Activated naive CD4-positive, alpha-beta T cell treated with anti-CD3 and anti-CD28 coated beads, Interleukin-2, amount 50 U/mL, for 16 hours (primary cell): ENCODE results near the gene BMP2K.

ENCODE experiments used
- DNase-seq: peaks from one replicate; pipeline ENCODE4 v3.0.0-alpha.2; 2020

The BMP2K gene

DNA sequence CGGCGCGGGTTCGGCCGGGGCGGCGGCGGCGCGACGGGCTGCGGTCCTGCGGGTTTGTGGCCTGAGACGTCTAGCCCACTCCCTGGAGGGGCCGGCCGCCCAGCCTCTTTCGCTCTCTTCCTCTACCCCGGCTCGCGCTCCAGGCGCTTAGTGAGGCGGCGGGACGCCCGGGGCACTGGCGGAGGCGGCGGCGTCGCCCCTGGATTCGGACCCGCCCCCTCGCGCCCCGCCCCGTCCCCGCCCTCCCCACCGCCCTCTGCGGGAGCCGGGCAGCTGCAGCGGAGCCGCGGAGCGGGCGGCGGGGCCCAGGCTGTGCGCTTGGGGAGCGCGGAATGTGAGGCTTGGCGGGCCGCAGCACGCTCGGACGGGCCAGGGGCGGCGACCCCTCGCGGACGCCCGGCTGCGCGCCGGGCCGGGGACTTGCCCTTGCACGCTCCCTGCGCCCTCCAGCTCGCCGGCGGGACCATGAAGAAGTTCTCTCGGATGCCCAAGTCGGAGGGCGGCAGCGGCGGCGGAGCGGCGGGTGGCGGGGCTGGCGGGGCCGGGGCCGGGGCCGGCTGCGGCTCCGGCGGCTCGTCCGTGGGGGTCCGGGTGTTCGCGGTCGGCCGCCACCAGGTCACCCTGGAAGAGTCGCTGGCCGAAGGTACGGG, at the start of gene BMP2K:
Gene BMP2K, plus strand, starts transcription at position 272 of the 650 bp plus-strand sequence. Its CDS starts 194 bp downstream, at position 466.
- peak; percentile 81 for DNase-seq

DNA sequence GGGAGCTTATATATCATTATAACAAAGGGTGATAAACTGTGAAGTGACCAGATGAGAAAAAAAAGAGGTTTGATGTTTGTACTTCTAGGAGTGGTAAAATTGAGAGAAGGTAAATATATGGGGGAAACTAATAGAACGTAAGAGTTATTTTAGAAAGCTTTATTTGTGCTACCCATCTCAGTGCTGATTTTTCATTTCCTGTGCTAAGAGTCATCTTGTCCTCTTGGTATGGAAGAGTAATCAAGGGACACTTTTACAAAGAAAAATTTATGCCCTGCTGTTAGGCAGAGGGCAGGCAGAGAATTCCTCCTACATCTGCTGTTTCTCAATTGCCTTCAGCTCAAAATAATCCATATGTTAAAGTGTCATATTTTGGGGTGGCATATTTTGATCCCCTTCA, 49.6 kb upstream of the BMP2K start:
- DNase-seq, result no peak

DNA sequence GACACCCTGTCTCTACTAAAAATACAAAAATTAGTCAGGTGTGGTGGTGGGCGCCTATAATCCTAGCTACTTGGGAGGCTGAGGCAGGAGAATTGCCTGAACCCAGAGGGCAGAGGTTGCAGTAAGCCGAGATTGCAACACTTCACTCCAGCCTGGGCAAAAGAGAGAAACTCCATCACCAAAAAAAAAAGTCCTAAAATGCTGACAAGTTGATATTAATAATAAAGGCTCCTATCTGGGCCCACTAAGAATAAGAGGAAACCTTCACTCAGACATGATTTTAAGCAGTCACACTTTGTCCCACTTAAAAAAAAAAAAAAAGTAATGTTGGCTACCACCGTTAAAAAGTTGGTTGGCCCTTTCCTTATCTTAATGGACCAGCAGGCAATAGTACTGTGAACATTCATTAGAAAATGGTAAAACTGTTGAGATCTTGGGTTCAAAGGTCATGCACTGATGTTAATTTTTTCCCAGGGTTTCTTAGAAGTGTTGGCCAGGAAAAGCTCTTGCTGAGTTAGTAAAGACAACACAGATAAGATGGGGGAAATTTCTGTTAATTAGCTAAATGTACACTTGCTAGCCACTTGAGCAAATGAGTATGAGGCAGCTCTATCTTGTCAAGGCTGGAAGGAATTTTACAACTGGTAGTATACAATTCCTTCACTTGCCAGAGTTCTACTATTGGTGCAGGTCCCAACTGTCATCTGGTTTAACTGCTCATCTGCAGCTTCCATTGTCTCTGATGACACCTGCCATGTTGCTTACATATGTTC, 43.6 kb upstream of the BMP2K start:
- DNase-seq, result no peak

DNA sequence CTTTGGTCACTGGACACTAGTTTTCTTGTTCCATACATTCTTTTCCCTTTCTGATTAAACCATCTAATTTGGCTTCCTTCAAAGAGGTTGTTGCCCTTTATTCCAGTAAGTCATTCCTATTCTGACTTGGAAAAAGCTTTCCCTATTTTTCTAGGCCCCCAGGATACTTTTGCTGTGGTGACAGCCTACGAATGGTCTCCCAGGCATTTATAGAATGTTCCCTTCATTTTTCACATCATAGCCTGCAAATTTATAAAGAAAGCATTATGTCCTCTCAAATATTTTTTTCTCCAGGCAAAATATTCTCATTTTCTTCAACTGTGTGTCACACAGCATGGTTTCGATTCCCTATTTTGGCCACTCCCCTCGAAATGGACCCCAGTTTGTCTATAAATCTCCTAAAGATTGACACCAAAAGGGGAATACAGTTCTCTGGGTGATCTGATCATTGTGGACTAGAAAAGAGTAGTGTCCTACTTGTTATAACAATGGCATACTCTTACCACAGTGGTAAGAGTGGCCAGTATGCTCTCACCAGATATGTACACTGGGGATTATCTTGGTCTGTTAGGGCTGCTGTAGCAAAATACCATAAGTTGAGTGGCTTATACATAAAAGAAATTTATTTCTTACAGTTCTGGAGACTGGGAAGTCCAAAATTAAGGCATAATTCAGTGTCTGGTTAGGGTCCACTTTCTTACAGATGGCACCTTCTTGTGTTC, 41.5 kb upstream of the BMP2K start:
- no peak for DNase-seq

DNA sequence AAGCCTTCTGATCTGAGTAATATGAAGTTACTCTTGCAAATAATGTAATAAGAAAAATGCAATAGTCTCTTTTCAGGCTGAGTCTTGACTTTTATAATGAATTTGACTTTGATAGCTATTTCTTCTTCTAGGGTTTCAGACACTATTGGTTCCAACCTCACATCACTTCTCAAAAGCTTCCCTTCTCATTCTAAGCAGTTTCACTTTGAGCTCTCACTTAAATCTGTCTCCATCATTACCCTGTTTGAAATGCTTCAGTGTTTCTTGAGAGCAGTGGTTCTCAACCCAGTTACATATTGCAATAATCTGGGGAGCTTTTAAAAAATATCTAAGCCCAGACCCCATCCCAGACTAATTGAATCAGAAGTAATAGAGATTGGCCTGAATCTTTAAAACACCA, 40.5 kb upstream of the BMP2K start:
- no peak for DNase-seq

DNA sequence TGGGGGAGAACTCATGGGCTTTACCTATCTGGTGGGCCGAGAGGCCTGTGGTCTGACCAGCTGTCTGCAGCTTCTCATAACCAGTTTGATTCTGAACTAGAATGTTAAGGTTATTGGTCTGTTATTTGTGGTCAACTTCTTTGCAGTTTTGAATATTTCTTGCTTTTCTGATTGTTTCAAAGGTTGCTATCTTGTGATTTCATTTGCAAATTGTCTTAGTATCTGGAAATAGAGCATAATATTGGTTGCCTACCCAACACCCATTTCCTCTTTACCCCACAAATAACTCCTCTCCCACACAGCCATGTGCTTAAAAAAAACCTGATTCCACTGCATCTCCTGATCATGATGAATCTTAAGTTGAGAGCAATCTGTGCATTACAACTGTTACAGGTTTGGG, 39.1 kb upstream of the BMP2K start:
- DNase-seq, result no peak

DNA sequence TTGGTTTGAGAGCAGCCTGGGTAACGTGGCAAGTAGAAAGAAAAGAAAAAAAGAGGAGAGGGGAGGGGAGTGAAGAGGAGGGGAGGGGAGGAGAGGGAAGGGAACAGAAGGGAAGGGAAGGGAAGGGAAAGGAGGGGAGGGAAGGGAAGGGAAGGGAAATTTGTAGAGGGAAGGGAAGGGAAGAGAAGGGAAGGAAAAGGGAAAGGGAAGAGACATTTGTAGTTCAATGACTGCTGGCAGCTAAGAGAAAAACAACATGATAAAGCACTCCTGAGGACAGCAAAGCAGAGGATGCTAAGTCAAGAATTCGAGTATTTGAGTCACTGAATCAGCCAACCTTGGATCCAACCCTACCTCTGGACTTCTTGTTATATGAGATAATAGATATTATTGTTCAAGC, 38.2 kb upstream of the BMP2K start:
- DNase-seq, result no peak

DNA sequence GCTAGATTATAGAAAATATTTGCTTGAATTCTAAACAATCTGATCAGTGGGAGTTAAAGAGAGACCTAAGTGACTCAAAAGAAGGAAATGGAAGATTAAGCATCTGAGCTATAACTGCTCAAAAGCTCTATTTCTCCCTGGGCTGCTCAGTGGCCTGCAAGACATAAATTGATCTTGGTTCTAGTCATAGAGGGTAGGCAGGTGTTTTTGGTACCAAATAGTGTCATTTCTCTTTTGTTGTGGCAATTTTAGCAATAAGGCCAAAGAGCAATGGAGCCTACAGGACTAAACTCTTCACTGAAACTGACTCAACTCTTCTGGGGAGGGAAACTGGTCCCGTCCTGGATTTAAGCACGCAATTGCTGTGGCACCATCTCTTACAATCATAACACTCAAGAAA, 33.9 kb upstream of the BMP2K start:
- DNase-seq, result no peak

DNA sequence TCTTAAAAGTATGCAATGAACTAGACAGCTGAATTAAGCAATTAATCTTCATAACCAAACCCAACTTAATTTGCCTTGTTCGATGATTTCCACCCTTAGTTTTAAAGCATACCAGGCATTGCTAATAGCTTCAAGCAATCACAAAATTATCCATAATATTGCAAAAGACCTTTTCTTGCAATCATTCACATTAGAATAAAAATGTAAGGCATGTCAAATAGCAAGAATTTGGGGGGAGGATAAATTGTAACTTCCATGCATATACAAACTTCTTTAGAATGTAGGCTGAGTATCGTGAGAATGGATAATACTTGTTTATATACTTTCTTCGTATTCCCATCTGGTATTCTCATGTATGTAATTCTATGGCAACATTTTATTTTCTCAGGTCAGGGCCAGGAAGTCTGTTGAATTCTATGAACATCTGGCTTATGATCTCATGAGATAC, 28.7 kb upstream of the BMP2K start:
- no peak for DNase-seq

DNA sequence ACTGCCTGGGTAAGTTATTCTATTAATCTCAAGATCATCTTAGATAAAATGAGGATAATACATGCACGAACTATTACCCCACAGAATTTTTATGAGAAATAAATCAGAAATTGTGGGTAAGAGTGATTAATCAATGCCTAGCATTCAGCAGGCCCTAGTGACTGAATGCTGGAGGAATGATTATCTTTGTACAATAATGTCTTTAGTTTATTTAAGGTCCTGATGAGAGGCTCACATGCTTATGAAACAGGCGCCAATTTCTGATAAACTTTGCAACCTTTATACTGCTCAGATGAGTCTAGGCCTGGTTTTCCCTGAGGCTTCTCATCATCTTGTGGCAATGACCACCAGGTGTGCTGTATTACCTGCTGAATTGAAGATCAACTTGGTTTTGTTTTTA, 27.8 kb upstream of the BMP2K start:
- no peak for DNase-seq

DNA sequence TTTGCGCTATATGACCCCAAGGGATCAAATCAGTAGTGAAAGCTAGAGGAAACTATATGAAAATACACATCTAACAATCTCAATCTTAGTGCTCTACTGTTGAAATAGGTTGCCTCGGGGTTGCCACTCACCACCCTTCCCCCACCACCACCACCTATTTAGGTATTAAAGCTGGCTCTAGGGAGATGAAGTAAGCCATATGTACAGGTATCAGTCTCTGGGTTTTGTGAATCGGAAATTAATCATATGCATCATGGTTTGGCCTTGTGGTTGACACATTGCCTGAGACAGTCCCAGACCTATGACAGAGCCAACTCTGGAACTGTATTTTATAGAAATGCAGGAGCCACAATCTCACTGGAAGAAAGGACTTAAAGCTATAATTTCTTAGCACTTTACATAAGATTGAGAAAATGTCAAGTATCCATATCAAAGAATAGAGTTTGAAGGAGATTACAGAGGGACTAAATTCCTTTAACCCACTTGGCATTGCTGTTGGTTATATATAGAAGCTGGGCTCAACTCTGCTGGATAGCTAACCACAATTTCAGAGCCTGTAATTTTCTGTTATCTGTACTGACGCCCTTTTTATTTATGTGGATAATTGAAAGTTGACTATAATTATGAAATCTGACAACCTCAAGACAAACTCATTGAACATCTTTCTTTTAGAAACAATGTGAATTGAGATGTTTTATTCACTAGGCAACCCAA, 26.7 kb upstream of the BMP2K start:
- no peak for DNase-seq

DNA sequence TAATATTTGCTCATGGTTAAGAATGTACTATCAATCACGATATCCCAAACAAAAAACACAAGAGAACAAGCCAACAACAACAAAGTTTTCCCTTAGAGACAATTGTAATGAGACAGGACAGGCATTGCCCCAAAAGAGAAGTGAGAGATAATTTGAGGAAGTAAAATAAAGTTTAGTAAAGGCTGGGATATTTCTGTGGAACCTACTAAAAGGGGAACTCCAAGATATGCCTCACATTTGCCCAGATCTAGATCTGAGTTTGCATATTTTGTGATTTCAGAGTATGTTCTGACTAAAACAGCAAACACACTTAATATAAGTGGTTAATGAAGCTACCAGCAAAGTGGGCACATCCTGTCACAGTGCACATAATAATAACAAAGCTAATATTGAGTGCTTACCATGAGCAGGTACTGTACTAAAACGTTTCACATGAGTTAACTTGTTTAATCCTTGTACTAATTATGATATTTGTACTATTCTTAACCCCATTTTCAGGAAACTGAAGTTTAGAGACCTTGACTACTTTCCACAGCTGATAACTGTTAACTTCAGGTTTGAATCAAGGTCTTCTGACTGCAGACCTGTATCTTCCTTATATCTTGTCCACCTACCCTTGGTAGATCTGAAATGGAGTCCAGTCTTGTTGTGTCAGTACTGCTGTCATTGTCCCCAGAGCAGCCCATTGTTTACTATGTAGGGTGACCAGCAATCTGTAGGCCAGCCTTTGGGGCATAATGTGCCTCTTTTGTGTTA, 26.0 kb upstream of the BMP2K start:
- no peak for DNase-seq

DNA sequence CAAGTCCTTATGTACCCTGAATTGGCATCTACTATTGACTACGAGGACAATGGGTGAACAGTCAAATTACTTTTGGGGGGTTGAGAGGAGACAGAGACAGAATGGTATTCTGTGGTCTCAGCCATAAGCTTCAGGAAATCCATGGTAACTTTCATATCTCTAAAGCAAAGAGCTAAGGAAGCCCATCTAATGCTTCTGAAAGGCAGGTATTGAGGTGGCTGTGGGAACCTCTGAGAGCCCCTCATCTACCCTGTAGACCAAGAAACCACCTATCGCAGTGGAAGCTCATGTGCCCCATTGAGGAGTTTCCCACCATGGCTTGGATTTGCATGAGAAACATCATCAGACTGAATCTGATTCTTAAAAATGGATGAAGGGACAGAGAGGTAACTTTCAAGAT, 23.1 kb upstream of the BMP2K start:
- DNase-seq, result no peak

DNA sequence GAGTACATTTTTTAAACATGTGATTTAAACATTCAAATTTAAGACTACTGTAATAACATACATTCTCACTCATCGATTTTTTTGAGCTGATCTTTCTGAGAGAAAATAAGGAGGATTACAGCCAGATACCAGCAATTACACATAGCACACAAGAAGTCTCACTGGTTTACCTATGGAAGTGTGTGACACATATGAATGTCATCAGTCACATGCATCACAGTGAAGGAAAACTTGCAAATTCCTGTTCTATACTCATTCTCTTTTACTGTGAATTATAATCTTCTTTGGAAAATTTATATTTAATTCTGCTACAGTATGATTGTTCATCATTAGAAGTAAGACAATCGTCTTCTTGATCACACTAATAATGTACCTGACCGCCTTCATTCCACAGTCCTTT, 21.3 kb upstream of the BMP2K start:
- no peak for DNase-seq

DNA sequence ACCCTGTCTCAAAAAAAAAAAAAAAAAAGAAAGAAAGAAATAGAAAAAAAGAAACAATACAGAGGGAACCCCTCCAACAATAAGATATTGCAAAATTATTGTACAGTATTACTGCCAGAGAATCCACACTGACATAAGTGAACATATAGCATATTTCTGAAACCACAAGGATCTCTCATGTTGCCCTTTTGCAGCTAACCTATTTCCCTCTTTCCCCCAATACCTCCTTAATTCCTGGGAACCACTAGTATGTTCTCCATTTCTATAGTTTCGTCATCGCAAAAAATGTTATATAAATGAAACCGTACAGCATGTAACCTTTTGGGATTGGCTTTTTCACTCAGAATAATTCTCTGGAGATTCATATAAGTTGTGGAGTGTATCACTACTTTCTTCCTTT, 20.0 kb upstream of the BMP2K start:
- no peak for DNase-seq

DNA sequence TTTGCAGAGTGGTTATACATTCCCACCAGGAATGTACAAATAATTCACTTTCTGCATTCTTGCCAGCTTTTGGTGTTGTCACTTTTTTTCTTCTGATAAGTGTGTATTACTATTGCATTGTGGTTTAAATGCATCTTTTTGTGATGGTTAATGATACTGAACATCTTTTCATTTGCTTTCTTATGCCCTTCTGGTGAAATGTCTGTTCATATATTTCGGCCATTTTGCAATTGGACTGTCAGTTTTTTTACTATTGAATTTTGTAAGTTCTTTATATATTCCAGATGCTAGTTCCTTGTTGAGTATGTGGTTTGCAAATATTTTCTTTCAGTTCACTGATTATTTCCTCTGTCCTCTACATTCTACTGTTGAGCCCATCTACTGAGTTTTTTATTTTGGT, 19.4 kb upstream of the BMP2K start:
- no peak for DNase-seq

DNA sequence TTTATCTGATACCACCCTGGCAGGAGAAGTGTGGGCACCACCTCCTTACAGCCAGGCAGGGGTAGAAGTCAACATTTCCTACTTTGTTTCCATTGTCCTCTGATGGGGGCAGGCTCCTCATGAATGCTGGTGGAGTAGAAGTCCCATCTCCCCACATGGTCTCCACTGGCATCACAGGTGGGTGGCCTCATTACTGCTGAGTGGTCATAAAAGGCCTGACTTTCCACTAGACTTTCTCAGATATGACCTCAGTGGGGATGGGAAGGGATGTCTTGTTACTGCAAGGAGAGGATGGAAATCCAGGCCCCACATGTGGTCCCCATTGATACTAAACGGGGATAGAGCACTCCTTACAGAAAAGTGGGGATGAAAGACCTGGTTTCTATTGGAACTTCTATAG, 18.6 kb upstream of the BMP2K start:
- DNase-seq, result no peak

DNA sequence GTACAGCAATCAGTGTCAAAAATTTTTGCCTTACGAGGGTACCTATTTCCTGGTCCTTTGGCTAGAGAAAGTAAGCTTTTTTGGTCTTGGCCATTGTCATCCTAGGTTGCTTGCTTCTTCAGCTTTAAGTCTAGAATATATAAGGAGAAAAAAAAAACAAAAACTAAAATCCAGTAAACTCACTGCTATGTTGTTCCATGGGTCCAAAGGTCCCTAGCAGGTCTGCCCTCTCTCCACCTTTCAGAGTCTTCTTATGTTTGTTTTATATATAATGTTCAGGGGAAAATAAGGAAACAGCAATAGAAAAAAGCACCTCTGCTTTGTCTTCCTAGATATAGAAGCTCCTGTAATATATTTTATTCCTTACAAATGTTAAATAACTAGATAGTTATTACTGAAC, 18.1 kb upstream of the BMP2K start:
- no peak for DNase-seq

DNA sequence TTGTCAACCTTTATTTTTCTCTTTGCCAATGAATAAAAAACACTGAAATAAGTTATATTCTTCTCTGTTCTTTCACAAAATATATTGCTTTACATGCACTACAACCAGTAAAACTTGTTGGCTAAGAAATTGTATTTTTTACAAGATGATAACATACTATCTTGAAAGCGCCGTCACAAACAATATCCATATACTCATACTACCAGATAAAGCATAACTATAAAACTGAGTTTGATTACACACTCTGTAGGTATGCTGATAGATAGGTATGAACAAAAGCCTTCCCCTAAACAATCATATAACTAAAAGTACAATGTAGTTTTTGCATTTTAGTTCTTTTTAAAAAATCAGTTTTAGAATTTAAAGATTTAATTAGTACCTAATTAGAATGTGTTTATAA, 13.6 kb upstream of the BMP2K start:
- no peak for DNase-seq

DNA sequence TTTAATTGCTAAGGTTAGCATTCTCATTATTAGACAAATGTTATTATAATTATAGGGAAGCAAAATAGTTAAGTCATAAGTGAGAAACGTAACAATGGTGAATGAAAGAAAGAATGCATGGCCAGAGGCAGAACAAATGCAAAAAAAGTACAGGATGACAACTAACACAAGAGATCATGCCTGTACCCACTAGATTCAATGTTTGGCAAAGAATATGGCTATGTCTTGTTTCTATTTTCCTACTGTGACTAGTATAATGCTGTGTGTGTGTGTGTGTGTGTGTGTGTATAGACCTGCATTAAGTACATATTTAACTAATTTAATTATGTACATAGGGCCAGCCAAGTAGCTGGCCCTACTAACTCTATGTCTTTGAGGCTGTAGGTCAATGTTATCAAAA, 12.9 kb upstream of the BMP2K start:
- DNase-seq, result no peak

DNA sequence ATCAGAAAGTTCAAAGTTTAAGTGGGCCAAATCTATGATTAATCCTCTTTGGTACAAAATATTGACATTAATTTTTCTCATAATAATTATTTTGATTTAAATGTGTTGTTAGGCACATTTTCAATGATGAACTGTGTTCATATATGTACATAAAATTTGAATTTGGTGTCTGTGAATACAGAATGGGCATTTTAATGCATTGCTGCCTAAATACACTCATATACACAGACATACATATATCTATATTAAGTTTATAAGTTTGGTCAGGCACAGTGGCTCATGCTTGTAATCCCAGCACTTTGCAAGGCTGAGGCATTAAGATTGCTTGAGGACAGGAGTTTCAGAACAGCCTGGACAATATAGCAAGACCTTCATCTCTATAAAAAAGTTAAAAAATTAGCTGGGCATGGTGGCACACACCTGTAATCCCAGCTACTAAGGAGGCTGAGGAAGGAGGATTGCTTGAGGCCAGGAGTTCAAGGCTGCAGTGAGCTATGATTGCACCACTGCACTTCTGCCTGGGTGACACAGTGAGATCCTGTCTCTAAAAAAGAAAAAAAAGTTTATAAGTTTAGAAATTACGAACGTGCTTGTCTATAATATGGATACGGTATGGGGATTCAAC, 12.3 kb upstream of the BMP2K start:
- DNase-seq, result no peak

DNA sequence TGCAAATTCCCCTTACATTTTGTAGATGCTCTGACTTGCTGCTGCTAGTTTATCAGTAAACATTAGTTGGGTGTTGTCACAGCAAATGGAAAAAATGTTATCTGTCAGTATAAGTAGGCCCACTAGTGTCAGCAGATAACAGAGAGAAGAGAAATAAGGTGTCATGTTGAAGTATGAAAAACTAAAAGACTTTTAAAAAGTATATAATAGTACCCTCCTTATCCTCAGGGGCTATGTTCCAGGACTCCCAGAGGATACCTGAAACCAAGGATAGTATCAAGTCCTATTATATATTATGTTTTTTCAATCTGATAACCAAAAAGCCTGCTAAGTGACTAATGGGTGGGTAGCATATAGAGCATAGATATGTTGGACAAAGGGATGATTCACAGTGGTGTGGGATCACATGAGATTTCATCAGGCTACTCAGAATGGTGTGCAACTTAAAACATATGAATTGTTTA, 11.6 kb upstream of the BMP2K start:
- DNase-seq, result no peak
